Activated CD8-positive, alpha-beta memory T cell treated with anti-CD3 and anti-CD28 coated beads for 24 hours (primary cell): ENCODE data around the gene GPR161.
"Not testable (repeated sequence)": the region's sequence is repeated elsewhere in the genome, so short reads cannot be mapped to it uniquely, and the experiment has no call there.

Experiments
- DNase-seq: peaks from one replicate; pipeline ENCODE4 v3.0.0-alpha.2; 2020

The GPR161 gene

GRCh38 chr1:168136709-168137514 is at the start of gene GPR161:
Gene GPR161 (minus strand): TSS chr1:168136930. CDS start chr1:168104850, 32,080 bp downstream.
- DNase-seq: peak; percentile 66

GRCh38 chr1:168181063-168181720 is 44.5 kb upstream of the GPR161 start:
- not testable (repeated sequence) for DNase-seq

GRCh38 chr1:168180148-168180524 is 43.4 kb upstream of the GPR161 start:
- no peak for DNase-seq

GRCh38 chr1:168179438-168180147 is 42.9 kb upstream of the GPR161 start:
- DNase-seq: peak; percentile 61

GRCh38 chr1:168178638-168179437 is 42.1 kb upstream of the GPR161 start, which contains the start of gene TIPRL:
Gene TIPRL (plus strand): TSS chr1:168178962. CDS start chr1:168179078, 116 bp downstream.
- peak; percentile 96 for DNase-seq

- DNase-seq: no peak
Measured at GRCh38 chr1:168178227-168178637, 41.5 kb upstream of the GPR161 start.

GRCh38 chr1:168172250-168172915 is 35.7 kb upstream of the GPR161 start:
- DNase-seq: no peak

GRCh38 chr1:168170564-168171508 is 34.1 kb upstream of the GPR161 start:
- DNase-seq: no peak

GRCh38 chr1:168167806-168168205 is 31.1 kb upstream of the GPR161 start:
- DNase-seq: no peak

GRCh38 chr1:168164771-168165170 is 28.0 kb upstream of the GPR161 start:
- no peak for DNase-seq

- DNase-seq: no peak
Measured at GRCh38 chr1:168163670-168164069, 26.9 kb upstream of the GPR161 start.

GRCh38 chr1:168161459-168161858 is 24.7 kb upstream of the GPR161 start:
- DNase-seq: no peak

- DNase-seq: no peak
Measured at GRCh38 chr1:168159979-168160378, 23.2 kb upstream of the GPR161 start.

- DNase-seq: no peak
Measured at GRCh38 chr1:168159251-168159650, 22.5 kb upstream of the GPR161 start.

- no peak for DNase-seq
Measured at GRCh38 chr1:168157638-168158037, 20.9 kb upstream of the GPR161 start.

GRCh38 chr1:168155910-168156309 is 19.2 kb upstream of the GPR161 start:
- DNase-seq: no peak

GRCh38 chr1:168154707-168155106 is 18.0 kb upstream of the GPR161 start:
- DNase-seq: not testable (repeated sequence)

GRCh38 chr1:168151935-168152334 is 15.2 kb upstream of the GPR161 start:
- no peak for DNase-seq

GRCh38 chr1:168150283-168150682 is 13.6 kb upstream of the GPR161 start:
- no peak for DNase-seq

- no peak for DNase-seq
Measured at GRCh38 chr1:168148916-168149315, 12.2 kb upstream of the GPR161 start.

- DNase-seq: no peak
Measured at GRCh38 chr1:168146626-168147025, 9.9 kb upstream of the GPR161 start.
